GM19324 (cell line): ENCODE results near the gene IP6K3.

ENCODE experiments used
- ATAC-seq: cut with Tn5 transposase; IDR thresholded peaks from one replicate; pipeline ENCODE4 v1.9.1; 2021; ENCODE audit warnings: mild to moderate bottlenecking, moderate library complexity; ENCODE audit not compliant: unreplicated experiment, low FRiP score

Gene IP6K3

GRCh38 chr6:33679761-33680160, 66.9 kb downstream of the IP6K3 start:
- ATAC-seq, result no peak

- no peak for ATAC-seq
These were observed 67.7 kb downstream of the IP6K3 start for GRCh38 chr6:33678932-33679490.

- no peak for ATAC-seq
These were observed 68.3 kb downstream of the IP6K3 start for GRCh38 chr6:33678233-33678931.

- ATAC-seq, result no peak
These were observed 69.0 kb downstream of the IP6K3 start for GRCh38 chr6:33677689-33678088.

- no peak for ATAC-seq
These were observed 69.5 kb downstream of the IP6K3 start for GRCh38 chr6:33677143-33677660.

GRCh38 chr6:33676416-33677142, 70.1 kb downstream of the IP6K3 start:
- ATAC-seq, result no peak

GRCh38 chr6:33675968-33676367, 70.7 kb downstream of the IP6K3 start:
- ATAC-seq, result no peak

GRCh38 chr6:33673851-33674250, 72.9 kb downstream of the IP6K3 start:
- ATAC-seq, result no peak

- no peak for ATAC-seq
These were observed 73.9 kb downstream of the IP6K3 start for GRCh38 chr6:33672808-33673207.

- ATAC-seq, result no peak
These were observed 75.0 kb downstream of the IP6K3 start for GRCh38 chr6:33671744-33672072.
